ENCODE data around the gene PTPRS. TPM values are rescaled to one million over a fixed set of nuclear protein-coding genes. Genes with fewer than 3 reads are reported as not detected.

The PTPRS gene
- total RNA-seq, 4 donors from 2014 or later, result 123 to 200 (median 161) TPM

DNA sequence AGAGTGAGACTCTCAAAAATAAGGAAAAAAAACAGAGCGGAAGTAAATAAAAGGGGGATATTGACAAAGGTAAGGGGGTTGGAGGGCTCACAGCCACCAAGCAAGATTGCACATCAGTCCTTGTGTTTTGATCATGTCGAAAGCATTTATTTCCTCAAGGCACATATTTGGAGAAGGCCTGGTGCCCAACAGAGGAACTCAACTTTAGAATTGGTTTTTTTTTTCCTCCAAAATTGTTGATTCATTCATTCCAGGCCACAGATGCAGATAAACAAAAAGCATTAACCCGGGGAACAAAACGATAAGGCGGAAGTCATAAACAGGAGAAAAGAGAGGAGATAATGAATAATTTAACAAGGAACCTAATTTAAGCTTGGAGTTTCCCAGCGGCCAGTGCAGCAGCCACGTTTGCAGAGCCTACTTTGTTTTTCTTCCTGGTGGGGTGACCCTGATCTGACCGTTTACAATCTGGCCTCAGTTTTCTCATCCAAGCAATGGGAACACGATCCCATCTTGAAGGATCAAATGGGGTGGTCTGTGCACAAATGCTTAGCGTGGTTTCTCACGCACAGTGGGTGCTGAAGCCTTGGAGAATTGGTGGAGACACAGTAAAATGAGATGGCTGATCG, 2.1 kb upstream of the PTPRS start:
- no peak overlapping the region for H3K4me3 ChIP-seq (ENCODE audit: low read depth, poor library complexity, severe bottlenecking)
- no peak for DNase-seq (ENCODE audit: low spot score in 2 of 2)
- 62 to 63% methylated on average over 12 of the region's 12 CpGs for WGBS, 2 donors
- TF ChIP-seq, protein P1, sequence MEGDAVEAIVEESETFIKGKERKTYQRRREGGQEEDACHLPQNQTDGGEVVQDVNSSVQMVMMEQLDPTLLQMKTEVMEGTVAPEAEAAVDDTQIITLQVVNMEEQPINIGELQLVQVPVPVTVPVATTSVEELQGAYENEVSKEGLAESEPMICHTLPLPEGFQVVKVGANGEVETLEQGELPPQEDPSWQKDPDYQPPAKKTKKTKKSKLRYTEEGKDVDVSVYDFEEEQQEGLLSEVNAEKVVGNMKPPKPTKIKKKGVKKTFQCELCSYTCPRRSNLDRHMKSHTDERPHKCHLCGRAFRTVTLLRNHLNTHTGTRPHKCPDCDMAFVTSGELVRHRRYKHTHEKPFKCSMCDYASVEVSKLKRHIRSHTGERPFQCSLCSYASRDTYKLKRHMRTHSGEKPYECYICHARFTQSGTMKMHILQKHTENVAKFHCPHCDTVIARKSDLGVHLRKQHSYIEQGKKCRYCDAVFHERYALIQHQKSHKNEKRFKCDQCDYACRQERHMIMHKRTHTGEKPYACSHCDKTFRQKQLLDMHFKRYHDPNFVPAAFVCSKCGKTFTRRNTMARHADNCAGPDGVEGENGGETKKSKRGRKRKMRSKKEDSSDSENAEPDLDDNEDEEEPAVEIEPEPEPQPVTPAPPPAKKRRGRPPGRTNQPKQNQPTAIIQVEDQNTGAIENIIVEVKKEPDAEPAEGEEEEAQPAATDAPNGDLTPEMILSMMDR (IDR thresholded peaks at IDR 0.05), result no peak
- TF ChIP-seq POLR2A (IDR thresholded peaks at IDR 0.05), result no peak
- intact Hi-C loops (cut with DNase I; ENCODE audit: low total_unique reads), result no loop called here

- no peak for DNase-seq (ENCODE audit: low spot score in 2 of 2)
- WGBS, 2 donors, result 58 to 85% methylated on average over 4 of the region's 4 CpGs
- intact Hi-C loops (cut with DNase I; ENCODE audit: low total_unique reads), result no loop called here
- TF ChIP-seq, protein P1 (IDR thresholded peaks at IDR 0.05), result no peak
- no peak for TF ChIP-seq POLR2A (IDR thresholded peaks at IDR 0.05)
- no peak overlapping the region for H3K4me3 ChIP-seq (ENCODE audit: low read depth, poor library complexity, severe bottlenecking)
Observed at GRCh38 chr19:5341981-5342380, 1.4 kb upstream of the PTPRS start.

DNA sequence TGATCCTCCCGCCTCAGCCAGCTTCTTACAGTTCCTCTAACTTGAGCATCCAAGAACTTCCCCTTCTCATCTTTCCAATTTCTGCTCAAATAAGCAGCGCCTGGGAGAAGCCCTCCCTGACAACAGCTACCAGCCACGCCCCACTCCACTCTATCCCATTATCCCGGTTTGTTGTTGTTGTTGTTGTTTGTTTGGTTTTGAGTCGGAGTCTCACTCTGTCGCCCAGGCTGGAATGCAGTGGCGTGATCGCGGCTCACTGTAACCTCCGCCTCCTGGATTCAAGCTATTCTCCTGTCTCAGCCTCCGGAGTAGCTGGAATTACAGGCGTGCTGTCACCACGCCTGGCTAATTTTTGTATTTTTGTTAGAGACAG, 822 bp upstream of the PTPRS start:
- no peak overlapping the region for H3K4me3 ChIP-seq (ENCODE audit: low read depth, poor library complexity, severe bottlenecking)
- TF ChIP-seq, protein P1 (IDR thresholded peaks at IDR 0.05), result no peak
- no peak for TF ChIP-seq POLR2A (IDR thresholded peaks at IDR 0.05)
- no peak for DNase-seq (ENCODE audit: low spot score in 2 of 2)
- 84 to 87% methylated on average over 13 of the region's 13 CpGs for WGBS, 2 donors
- intact Hi-C loops (cut with DNase I; ENCODE audit: low total_unique reads), result no loop called here

GRCh38 chr19:5339950-5340636, 519 bp downstream of the PTPRS start:
- H3K4me3 ChIP-seq (ENCODE audit: low read depth, poor library complexity, severe bottlenecking), result peak overlapping the region; percentile 41
- intact Hi-C loops (cut with DNase I; ENCODE audit: low total_unique reads), result no loop called here
- DNase-seq (ENCODE audit: low spot score in 2 of 2), result no peak
- 0 to 2% methylated on average over 17 to 21 of the region's 73 CpGs for WGBS, 2 donors
- TF ChIP-seq, protein P1 (IDR thresholded peaks at IDR 0.05), result no peak
- no peak for TF ChIP-seq POLR2A (IDR thresholded peaks at IDR 0.05)

DNA sequence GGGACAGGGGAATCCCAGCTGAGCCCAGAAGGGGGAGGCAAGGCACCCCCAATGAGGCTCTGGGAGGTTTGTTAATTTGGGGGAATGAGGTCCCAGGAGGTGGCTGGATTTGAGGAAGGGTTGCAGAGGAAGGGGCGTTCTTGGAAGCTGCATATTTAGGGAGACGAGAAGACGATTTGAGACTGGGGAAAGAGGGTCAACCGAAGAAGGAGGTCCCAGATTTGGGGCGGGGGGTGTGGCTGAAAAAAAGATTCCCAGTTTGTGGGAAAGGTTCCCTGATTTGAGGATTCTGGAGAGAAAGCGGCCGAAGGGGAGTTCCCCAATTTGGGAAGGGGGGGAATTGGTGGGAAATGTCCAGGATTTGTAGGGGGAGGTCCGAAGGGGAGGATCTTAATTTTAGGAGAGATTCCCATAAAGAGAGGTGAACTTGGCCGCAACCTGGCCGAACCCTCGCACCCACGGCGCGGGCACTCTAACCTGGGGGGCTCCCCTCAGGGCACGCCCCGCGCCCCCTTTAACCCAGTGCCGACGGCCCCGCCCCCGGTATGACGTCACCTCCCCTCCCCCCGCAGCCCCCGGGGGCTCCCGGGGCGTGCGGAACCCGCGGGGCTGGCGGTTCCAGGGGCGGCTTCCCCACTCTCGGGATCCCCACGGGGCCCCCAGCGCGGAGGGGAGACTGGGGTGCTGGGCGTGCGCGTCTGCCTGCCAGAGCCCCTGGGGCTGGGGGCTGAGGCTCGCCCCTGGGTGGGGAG, 1.2 kb downstream of the PTPRS start:
- TF ChIP-seq, protein P1 (IDR thresholded peaks at IDR 0.05), result no peak
- no peak for TF ChIP-seq POLR2A (IDR thresholded peaks at IDR 0.05)
- WGBS, 2 donors, result 1 to 2% methylated on average over 22 to 31 of the region's 39 CpGs
- DNase-seq (ENCODE audit: low spot score in 2 of 2), result no peak
- intact Hi-C loops (cut with DNase I; ENCODE audit: low total_unique reads), result no loop called here
- H3K4me3 ChIP-seq (ENCODE audit: low read depth, poor library complexity, severe bottlenecking), result no peak overlapping the region

Data from lower leg skin (tissue), 4 donors.